NOMO-1 treated with DMSO at 0.1 percent for 48 hours (cell line): ENCODE results near the gene TMEM161A.
A peak's percentile ranks its signal among the peaks of the same experiment; 100 is the strongest.
"Not testable (repeated sequence)": the region's sequence is repeated elsewhere in the genome, so short reads cannot be mapped to it uniquely, and the experiment has no call there.

ENCODE experiments used
- DNase-seq: peaks from one replicate; lab custom pipeline; 2025; ENCODE audit not compliant: unreplicated experiment; lab: John Stamatoyannopoulos, UW

The TMEM161A gene

GRCh38 chr19:19122902-19123301 is 15.4 kb downstream of the TMEM161A start:
- DNase-seq: no peak

- no peak for DNase-seq
Measured at GRCh38 chr19:19121371-19121770, 16.9 kb downstream of the TMEM161A start.

GRCh38 chr19:19120308-19121231 is 17.7 kb downstream of the TMEM161A start:
- no peak for DNase-seq

GRCh38 chr19:19119325-19120237 is 18.7 kb downstream of the TMEM161A start:
- no peak for DNase-seq

- peak; percentile 25 for DNase-seq
Measured at GRCh38 chr19:19115954-19116353, 22.3 kb downstream of the TMEM161A start.

- peak; percentile 5 for DNase-seq
Measured at GRCh38 chr19:19113040-19113626, 25.1 kb downstream of the TMEM161A start.

- no peak for DNase-seq
Measured at GRCh38 chr19:19111967-19112580, 26.2 kb downstream of the TMEM161A start.

GRCh38 chr19:19111136-19111835 is 27.0 kb downstream of the TMEM161A start:
- DNase-seq: no peak

- no peak for DNase-seq
Measured at GRCh38 chr19:19110410-19111135, 27.7 kb downstream of the TMEM161A start.

- no peak for DNase-seq
Measured at GRCh38 chr19:19109601-19110000, 28.7 kb downstream of the TMEM161A start.

- DNase-seq: no peak
Measured at GRCh38 chr19:19107654-19108053, 30.6 kb downstream of the TMEM161A start.

- DNase-seq: not testable (repeated sequence)
Measured at GRCh38 chr19:19106938-19107337, 31.3 kb downstream of the TMEM161A start.

GRCh38 chr19:19106056-19106551 is 32.2 kb downstream of the TMEM161A start:
- no peak for DNase-seq

GRCh38 chr19:19105365-19106055 is 32.8 kb downstream of the TMEM161A start:
- DNase-seq: no peak

- DNase-seq: no peak
Measured at GRCh38 chr19:19103167-19103566, 35.1 kb downstream of the TMEM161A start.

GRCh38 chr19:19102566-19102965 is 35.7 kb downstream of the TMEM161A start:
- not testable (repeated sequence) for DNase-seq

- no peak for DNase-seq
Measured at GRCh38 chr19:19101540-19101939, 36.7 kb downstream of the TMEM161A start.

- no peak for DNase-seq
Measured at GRCh38 chr19:19098703-19099632, 39.3 kb downstream of the TMEM161A start.
